ENCODE data around the gene MAGI3.

DNA sequence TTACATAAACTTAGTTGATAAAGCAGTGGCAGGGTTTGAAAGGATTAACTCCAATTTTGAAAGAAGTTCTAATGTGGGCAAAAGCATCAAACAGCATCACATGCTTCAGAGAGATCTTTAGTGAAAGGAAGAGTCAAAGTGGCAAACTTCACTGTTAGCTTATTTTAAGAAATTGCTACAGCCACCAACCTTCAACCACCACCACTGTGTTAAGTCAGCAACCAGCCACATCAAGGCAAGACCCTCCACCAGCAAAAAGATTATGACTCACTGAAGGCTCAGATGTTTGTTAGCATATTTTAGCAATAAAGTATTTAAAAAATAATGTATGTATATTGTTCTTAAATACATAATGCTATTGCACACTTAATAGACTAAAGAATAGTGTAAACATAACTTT lies 21.3 kb upstream of the MAGI3 start:
- TF ChIP-seq, protein P1, sequence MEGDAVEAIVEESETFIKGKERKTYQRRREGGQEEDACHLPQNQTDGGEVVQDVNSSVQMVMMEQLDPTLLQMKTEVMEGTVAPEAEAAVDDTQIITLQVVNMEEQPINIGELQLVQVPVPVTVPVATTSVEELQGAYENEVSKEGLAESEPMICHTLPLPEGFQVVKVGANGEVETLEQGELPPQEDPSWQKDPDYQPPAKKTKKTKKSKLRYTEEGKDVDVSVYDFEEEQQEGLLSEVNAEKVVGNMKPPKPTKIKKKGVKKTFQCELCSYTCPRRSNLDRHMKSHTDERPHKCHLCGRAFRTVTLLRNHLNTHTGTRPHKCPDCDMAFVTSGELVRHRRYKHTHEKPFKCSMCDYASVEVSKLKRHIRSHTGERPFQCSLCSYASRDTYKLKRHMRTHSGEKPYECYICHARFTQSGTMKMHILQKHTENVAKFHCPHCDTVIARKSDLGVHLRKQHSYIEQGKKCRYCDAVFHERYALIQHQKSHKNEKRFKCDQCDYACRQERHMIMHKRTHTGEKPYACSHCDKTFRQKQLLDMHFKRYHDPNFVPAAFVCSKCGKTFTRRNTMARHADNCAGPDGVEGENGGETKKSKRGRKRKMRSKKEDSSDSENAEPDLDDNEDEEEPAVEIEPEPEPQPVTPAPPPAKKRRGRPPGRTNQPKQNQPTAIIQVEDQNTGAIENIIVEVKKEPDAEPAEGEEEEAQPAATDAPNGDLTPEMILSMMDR (IDR thresholded peaks at IDR 0.05) = no peak
- TF ChIP-seq POLR2A (IDR thresholded peaks at IDR 0.05) = no peak
